HG03342 (cell line): ENCODE results near the gene IGFBP7.

Experiments used
- ATAC-seq: cut with Tn5 transposase; IDR thresholded peaks from one replicate; pipeline ENCODE4 v1.9.1; 2021; ENCODE audit warnings: mild to moderate bottlenecking, moderate library complexity; ENCODE audit not compliant: unreplicated experiment

IGFBP7 gene

GRCh38 chr4:57109847-57110639 lies at the start of gene IGFBP7:
Gene IGFBP7 (minus strand): TSS chr4:57110385. CDS start chr4:57110351, 34 bp downstream.
- peak; percentile 34 for ATAC-seq

- no peak for ATAC-seq
Observed at GRCh38 chr4:57159866-57160265, 49.7 kb upstream of the IGFBP7 start.

- no peak for ATAC-seq
Observed at GRCh38 chr4:57158762-57159161, 48.6 kb upstream of the IGFBP7 start.

- ATAC-seq = no peak
Observed at GRCh38 chr4:57158221-57158620, 48.0 kb upstream of the IGFBP7 start.

- ATAC-seq = no peak
Observed at GRCh38 chr4:57157596-57158137, 47.5 kb upstream of the IGFBP7 start.

- ATAC-seq = no peak
Observed at GRCh38 chr4:57156242-57156990, 46.2 kb upstream of the IGFBP7 start.

- no peak for ATAC-seq
Observed at GRCh38 chr4:57154926-57155325, 44.7 kb upstream of the IGFBP7 start.

- ATAC-seq = no peak
Observed at GRCh38 chr4:57154191-57154590, 44.0 kb upstream of the IGFBP7 start.

GRCh38 chr4:57153207-57153606 lies 43.0 kb upstream of the IGFBP7 start:
- ATAC-seq = no peak

GRCh38 chr4:57151481-57151880 lies 41.3 kb upstream of the IGFBP7 start:
- ATAC-seq = no peak

GRCh38 chr4:57149833-57150232 lies 39.6 kb upstream of the IGFBP7 start:
- no peak for ATAC-seq

- ATAC-seq = no peak
Observed at GRCh38 chr4:57148831-57149505, 38.8 kb upstream of the IGFBP7 start.

GRCh38 chr4:57148177-57148576 lies 38.0 kb upstream of the IGFBP7 start:
- no peak for ATAC-seq

GRCh38 chr4:57147335-57148060 lies 37.3 kb upstream of the IGFBP7 start:
- ATAC-seq = no peak

- ATAC-seq = no peak
Observed at GRCh38 chr4:57146444-57146843, 36.3 kb upstream of the IGFBP7 start.

- ATAC-seq = no peak
Observed at GRCh38 chr4:57144466-57144865, 34.3 kb upstream of the IGFBP7 start.

- no peak for ATAC-seq
Observed at GRCh38 chr4:57139783-57140182, 29.6 kb upstream of the IGFBP7 start.

- no peak for ATAC-seq
Observed at GRCh38 chr4:57137261-57137660, 27.1 kb upstream of the IGFBP7 start.

- ATAC-seq = no peak
Observed at GRCh38 chr4:57136281-57136680, 26.1 kb upstream of the IGFBP7 start.

GRCh38 chr4:57132743-57133137 lies 22.6 kb upstream of the IGFBP7 start:
- no peak for ATAC-seq
